ENCODE results near the gene MSI2.

DNA sequence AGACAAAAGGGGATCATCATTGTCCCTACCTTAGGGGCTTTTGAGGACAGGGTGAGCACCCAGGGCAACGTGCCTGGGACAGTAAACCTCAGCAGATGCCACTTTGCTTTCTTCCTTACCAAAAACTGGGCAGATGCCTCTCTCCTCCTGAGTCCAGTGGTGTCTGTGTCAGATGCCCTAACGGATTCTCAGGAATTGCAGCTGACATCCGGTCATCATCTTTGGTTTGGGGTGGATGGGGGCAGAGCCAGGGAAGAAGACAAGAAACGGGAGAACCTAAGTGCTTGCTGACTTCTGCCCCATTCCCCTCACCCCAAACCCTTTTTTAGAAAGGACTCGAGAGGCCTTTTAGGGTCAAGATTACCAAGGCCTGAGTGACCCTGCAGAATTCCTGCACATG is 187.5 kb downstream of the MSI2 start:
- no peak for TF ChIP-seq ELF4 (IDR thresholded peaks at IDR 0.05)
- TF ChIP-seq HDGF (IDR thresholded peaks at IDR 0.05; ENCODE audit: borderline replicate concordance), result no peak
- TF ChIP-seq ZNF384 (IDR thresholded peaks at IDR 0.05), result no peak
- no peak for TF ChIP-seq ARNT (IDR thresholded peaks at IDR 0.05)
- no peak for TF ChIP-seq SP1 (IDR thresholded peaks at IDR 0.05)
- TF ChIP-seq SUZ12 (IDR thresholded peaks at IDR 0.05), result no peak
- TF ChIP-seq, protein P1, sequence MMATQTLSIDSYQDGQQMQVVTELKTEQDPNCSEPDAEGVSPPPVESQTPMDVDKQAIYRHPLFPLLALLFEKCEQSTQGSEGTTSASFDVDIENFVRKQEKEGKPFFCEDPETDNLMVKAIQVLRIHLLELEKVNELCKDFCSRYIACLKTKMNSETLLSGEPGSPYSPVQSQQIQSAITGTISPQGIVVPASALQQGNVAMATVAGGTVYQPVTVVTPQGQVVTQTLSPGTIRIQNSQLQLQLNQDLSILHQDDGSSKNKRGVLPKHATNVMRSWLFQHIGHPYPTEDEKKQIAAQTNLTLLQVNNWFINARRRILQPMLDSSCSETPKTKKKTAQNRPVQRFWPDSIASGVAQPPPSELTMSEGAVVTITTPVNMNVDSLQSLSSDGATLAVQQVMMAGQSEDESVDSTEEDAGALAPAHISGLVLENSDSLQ (IDR thresholded peaks at IDR 0.05), result no peak
- no peak for TF ChIP-seq BHLHE40 (IDR thresholded peaks at IDR 0.05; ENCODE audit: borderline replicate concordance)
- no peak for TF ChIP-seq CTBP1 (IDR thresholded peaks at IDR 0.05; ENCODE audit: borderline replicate concordance)

Data from HEK293T (cell line).